ENCODE results near the gene SLC6A11. TPM values are rescaled to one million over a fixed set of nuclear protein-coding genes. Genes with fewer than 3 reads are reported as not detected.

The SLC6A11 gene
- total and polyA plus RNA-seq, 10 donors, result 0.03 to 2.7 (median 0.41) TPM; not detected in 2

DNA sequence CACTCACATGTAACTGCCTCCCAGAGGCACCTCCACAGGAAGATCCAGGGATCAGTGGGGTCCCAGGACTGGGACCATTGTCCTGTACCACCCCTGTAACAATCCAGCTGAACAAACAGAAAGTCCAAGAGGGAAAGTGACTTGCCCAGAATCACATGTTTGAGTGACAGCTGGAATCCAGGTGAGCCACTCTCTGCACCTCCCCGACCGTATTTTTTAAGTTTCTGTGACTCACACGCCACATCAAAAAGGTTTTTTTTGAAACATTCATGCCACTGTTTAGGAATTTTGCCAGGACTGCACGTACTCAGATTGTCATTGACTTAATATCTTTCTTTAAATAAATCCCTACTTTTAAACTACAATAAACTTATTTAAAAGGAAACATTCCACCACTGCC is 166.8 kb downstream of the SLC6A11 start:
- no peak for DNase-seq
- H3K27me3 ChIP-seq (replicated peaks in 1 of 7), result peaks cover 0 to 42% (median 0%) of the 10 kb centered on the region in 7 donors
- H3K27ac ChIP-seq, result no peak overlapping the region
- intact Hi-C loops (cut with DNase I; ENCODE audit: low total_unique reads), result no loop called here
- H3K4me3 ChIP-seq, result no peak overlapping the region
- 12 to 26% (median 16%) methylated on average over 4 of the region's 4 CpGs for WGBS, 5 donors
- H3K9me3 ChIP-seq, result no peaks in the 10 kb centered on the region
- TF ChIP-seq POLR2AphosphoS5 (IDR thresholded peaks at IDR 0.05) (no peak), POLR2A (IDR thresholded peaks at IDR 0.05) (no peak)
- TF ChIP-seq, protein P1, sequence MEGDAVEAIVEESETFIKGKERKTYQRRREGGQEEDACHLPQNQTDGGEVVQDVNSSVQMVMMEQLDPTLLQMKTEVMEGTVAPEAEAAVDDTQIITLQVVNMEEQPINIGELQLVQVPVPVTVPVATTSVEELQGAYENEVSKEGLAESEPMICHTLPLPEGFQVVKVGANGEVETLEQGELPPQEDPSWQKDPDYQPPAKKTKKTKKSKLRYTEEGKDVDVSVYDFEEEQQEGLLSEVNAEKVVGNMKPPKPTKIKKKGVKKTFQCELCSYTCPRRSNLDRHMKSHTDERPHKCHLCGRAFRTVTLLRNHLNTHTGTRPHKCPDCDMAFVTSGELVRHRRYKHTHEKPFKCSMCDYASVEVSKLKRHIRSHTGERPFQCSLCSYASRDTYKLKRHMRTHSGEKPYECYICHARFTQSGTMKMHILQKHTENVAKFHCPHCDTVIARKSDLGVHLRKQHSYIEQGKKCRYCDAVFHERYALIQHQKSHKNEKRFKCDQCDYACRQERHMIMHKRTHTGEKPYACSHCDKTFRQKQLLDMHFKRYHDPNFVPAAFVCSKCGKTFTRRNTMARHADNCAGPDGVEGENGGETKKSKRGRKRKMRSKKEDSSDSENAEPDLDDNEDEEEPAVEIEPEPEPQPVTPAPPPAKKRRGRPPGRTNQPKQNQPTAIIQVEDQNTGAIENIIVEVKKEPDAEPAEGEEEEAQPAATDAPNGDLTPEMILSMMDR (IDR thresholded peaks at IDR 0.05 in 8 of 11, conservative IDR thresholded peaks at IDR 0.05 in 3 of 11), result no peak
- peaks cover 0 to 5% (median 2%) of the 10 kb centered on the region in 6 donors for H3K4me1 ChIP-seq
- no peaks in the 10 kb centered on the region for H3K36me3 ChIP-seq

DNA sequence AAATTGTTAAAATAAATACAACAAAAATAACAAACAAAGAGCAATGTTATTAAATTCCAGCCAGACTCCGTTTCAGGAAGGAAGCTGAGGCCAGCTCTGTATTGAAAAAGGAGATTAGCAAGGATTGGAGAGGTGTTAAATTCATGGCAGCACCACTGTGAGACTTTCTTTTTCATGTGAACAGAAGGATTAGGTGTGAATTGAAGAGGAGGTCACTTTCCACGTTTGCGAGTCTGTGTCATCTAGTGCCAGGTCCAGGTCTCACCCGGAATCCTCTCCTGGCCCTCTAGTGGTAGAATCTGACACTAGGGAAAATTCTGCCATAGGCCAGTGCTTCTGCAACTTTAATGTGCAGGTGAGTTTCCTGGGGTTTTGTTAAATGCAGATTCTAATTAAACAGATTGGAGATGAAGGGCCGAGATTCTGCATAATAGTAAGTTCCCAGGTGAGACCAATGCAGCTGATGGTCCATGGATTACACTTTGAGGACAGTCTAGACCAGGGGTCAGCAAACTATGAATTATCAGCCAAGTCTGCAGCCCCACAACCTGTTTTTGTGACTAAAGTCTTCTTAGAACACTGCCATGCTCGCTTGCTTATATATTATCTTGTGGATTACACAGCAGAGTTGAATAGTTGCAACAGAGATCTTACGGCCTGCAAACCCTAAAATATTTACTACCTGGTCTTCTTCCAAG is 167.3 kb downstream of the SLC6A11 start:
- H3K27me3 ChIP-seq (replicated peaks in 1 of 7), result peaks cover 0 to 40% (median 0%) of the 10 kb centered on the region in 7 donors
- peaks cover 0 to 5% (median 2%) of the 10 kb centered on the region in 6 donors for H3K4me1 ChIP-seq
- H3K9me3 ChIP-seq, result no peaks in the 10 kb centered on the region
- H3K36me3 ChIP-seq, result no peaks in the 10 kb centered on the region
- TF ChIP-seq, protein P1 (IDR thresholded peaks at IDR 0.05 in 8 of 11, conservative IDR thresholded peaks at IDR 0.05 in 3 of 11), result peak in 9 of 11 experiments; percentile 5 to 70 (median 55)
- TF ChIP-seq POLR2A (IDR thresholded peaks at IDR 0.05), result no peak
- 23 to 29% (median 23%) methylated on average over 7 of the region's 7 CpGs for WGBS, 5 donors
- H3K27ac ChIP-seq, result no peak overlapping the region
- DNase-seq, result no peak
- intact Hi-C loops (cut with DNase I; ENCODE audit: low total_unique reads), result no loop called here
- no peak overlapping the region for H3K4me3 ChIP-seq

DNA sequence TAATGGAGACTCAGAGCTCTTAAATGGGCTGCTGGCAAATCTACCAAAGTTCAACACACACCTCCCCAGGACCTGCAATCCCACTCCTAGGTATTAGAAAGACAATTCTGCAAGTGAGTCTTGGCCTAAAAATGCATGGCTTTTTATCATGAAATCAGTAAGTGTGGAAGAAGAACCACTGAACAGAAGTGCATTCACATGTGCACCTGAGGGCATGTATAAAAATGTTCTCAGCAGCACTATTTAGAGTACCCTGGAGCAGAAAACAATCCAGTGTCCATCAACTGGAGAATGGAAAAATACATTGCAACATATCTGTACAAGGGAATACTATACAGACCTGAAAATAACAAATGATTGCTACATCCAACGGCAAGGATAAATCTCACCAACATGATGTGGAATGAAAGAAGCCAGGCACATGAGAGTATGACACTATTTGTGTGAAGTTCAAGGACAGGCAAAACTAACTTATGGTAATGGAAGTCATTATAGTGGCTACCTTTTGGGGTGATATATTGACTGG is 168.4 kb downstream of the SLC6A11 start:
- WGBS, 5 donors, result 83 to 96% (median 89%) methylated on average over 1 of the region's 1 CpG
- intact Hi-C loops (cut with DNase I; ENCODE audit: low total_unique reads), result no loop called here
- DNase-seq, result no peak
- Histone ChIP-seq H3K36me3 (no peaks in the 10 kb centered on the region), H3K27me3 (replicated peaks in 1 of 7) (peaks cover 0 to 48% (median 0%) of the 10 kb centered on the region in 7 donors), H3K4me1 (peaks cover 0 to 5% (median 2%) of the 10 kb centered on the region in 6 donors), H3K27ac (no peak overlapping the region), H3K9me3 (no peaks in the 10 kb centered on the region), H3K4me3 (no peak overlapping the region)
- TF ChIP-seq POLR2A (IDR thresholded peaks at IDR 0.05) (no peak), POLR2AphosphoS5 (IDR thresholded peaks at IDR 0.05) (no peak)
- TF ChIP-seq, protein P1 (IDR thresholded peaks at IDR 0.05 in 8 of 11, conservative IDR thresholded peaks at IDR 0.05 in 3 of 11), result no peak

DNA sequence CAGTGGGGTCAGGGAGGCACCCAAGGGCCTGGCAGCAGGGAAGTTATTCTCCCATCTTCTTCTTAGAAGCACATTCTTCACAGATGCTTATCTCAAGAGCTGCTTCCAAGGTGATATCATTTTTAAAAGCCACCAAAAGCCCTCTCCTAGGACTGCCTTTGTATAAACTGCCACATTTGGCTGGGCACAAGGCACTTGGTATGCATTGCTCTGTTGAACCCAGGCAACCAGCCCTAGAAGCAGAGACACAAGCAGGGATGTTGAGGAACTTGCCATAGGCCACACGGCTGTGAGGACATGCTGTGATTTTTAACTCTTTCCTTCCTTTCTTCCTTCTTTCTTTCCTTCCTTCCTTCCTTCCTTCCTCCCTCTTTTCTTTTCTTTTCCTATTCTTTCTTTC is 169.2 kb downstream of the SLC6A11 start:
- peaks cover 0 to 45% (median 0%) of the 10 kb centered on the region in 7 donors for H3K27me3 ChIP-seq (replicated peaks in 1 of 7)
- no peak overlapping the region for H3K27ac ChIP-seq
- peak; percentile 1 for DNase-seq
- H3K9me3 ChIP-seq, result no peaks in the 10 kb centered on the region
- H3K4me3 ChIP-seq, result no peak overlapping the region
- intact Hi-C loops (cut with DNase I; ENCODE audit: low total_unique reads), result no loop called here
- TF ChIP-seq POLR2AphosphoS5 (IDR thresholded peaks at IDR 0.05) (no peak), POLR2A (IDR thresholded peaks at IDR 0.05) (no peak)
- TF ChIP-seq, protein P1 (IDR thresholded peaks at IDR 0.05 in 8 of 11, conservative IDR thresholded peaks at IDR 0.05 in 3 of 11), result no peak
- H3K4me1 ChIP-seq, result peaks cover 0 to 5% (median 2%) of the 10 kb centered on the region in 6 donors
- WGBS, 5 donors, result 35 to 50% (median 38%) methylated on average over 1 of the region's 1 CpG
- no peaks in the 10 kb centered on the region for H3K36me3 ChIP-seq
